HCT116 (cell line): ENCODE data around the gene DRG1. TPM values are rescaled to one million over a fixed set of nuclear protein-coding genes. Genes with fewer than 3 reads are reported as not detected.

Experiments used
- ATAC-seq: fragments of 200-7000 bp; cut with Tn5 transposase; 2 replicates; pipeline ENCODE4 v1.9.1; 2020; ENCODE audit warnings: mild to moderate bottlenecking, moderate library complexity
- BruUV-seq: library from RNA; stranded (reverse); fragments of 400-500 nt; replicated peaks from 2 replicates; lab custom pipeline; 2021; lab: Mats Ljungman, UMichigan
- CTCF ChIA-PET: fragments of 300-600 bp; sonication (Branson Sonifier 250); formaldehyde crosslinking; loops from one replicate; lab custom pipeline; 2021; ENCODE audit warnings: antibody characterized with exemption; lab: Charles Lee
- POLR2A ChIA-PET: fragments of 300-600, 350-600 bp; sonication (Branson Sonifier 250); formaldehyde crosslinking; loops from one replicate; lab custom pipeline; 2021; ENCODE audit warnings: antibody characterized with exemption; lab: Charles Lee
- RAD21 ChIA-PET, 2 experiments: fragments of 300-600 bp; sonication (Branson Sonifier 250); formaldehyde crosslinking; loops; one replicate each; lab custom pipeline; 2023; ENCODE audit warnings: low total read pairs in 2 of 2; ENCODE audit not compliant: uncharacterized antibody in 2 of 2, unreplicated experiment in 2 of 2, low non-redundant PET in 1 of 2; lab: Charles Lee
- DNase-seq: peaks from one replicate; pipeline ENCODE4 v3.0.0-alpha.2; 2010; ENCODE audit warnings: low read depth, low spot score
- H2AFZ ChIP-seq: fragments of 200-600 bp; shearing (Covaris generic), sonication (generic); 2 replicates; pipeline ENCODE4 v1.6.1; 2017; ENCODE audit warnings: low read depth, mixed run types, mixed read lengths, antibody characterized with exemption, low read length; ENCODE audit not compliant: poor library complexity, severe bottlenecking
- H3K27ac ChIP-seq: 2 replicates; pipeline ENCODE4 v1.5.1; 2012; ENCODE audit warnings: low read depth, low read length
- H3K27me3 ChIP-seq: fragments of 200-600 bp; sonication (generic); 2 replicates; pipeline ENCODE4 v1.6.1; 2016; ENCODE audit warnings: mixed run types, low read length, mixed read lengths; ENCODE audit not compliant: insufficient read depth
- H3K36me3 ChIP-seq, 2 experiments: fragments of 200-500 bp in 1 of 2; fragments of 200-600 bp in 1 of 2; sonication (Bioruptor generic) in 1 of 2; sonication (generic) in 1 of 2; 2 replicates each; pipeline versions ENCODE4 v1.5.1 to v1.6.1; 2014 to 2016; ENCODE audit warnings: low read length in 2 of 2, inconsistent platforms in 1 of 2, mixed read lengths in 1 of 2, mixed run types in 1 of 2; ENCODE audit not compliant: insufficient read depth in 2 of 2, control insufficient read depth in 1 of 2
- H3K4me1 ChIP-seq, 2 experiments: fragments of 200-600 bp in 1 of 2; sonication (generic) in 1 of 2; 2 replicates each; pipeline versions ENCODE4 v1.5.1 to v1.6.1; 2012 to 2017; ENCODE audit warnings: low read length in 2 of 2, inconsistent platforms in 1 of 2, mild to moderate bottlenecking in 1 of 2, mixed read lengths in 1 of 2, mixed run types in 1 of 2, moderate library complexity in 1 of 2; ENCODE audit not compliant: insufficient read depth in 2 of 2, control insufficient read depth in 1 of 2
- H3K4me2 ChIP-seq: fragments of 200-600 bp; sonication (generic); 2 replicates; pipeline ENCODE4 v1.6.1; 2017; ENCODE audit warnings: mixed run types, low read length, mixed read lengths
- H3K4me3 ChIP-seq, 2 experiments: fragments of 200-600 bp in 1 of 2; sonication (generic) in 1 of 2; replicated peaks in 1 of 2; 2 replicates each; pipeline ENCODE4 v1.5.1; 2011 to 2016; ENCODE audit warnings: low read length in 2 of 2, control low read depth in 1 of 2, low read depth in 1 of 2, mild to moderate bottlenecking in 1 of 2, mixed read lengths in 1 of 2, mixed run types in 1 of 2
- H3K79me2 ChIP-seq: fragments of 200-600 bp; sonication (generic); 2 replicates; pipeline ENCODE4 v1.6.1; 2017; ENCODE audit warnings: mild to moderate bottlenecking, mixed run types, low read length, moderate library complexity, mixed read lengths; ENCODE audit not compliant: insufficient read depth
- H3K9ac ChIP-seq: fragments of 200-600 bp; sonication (generic); 2 replicates; pipeline ENCODE4 v1.6.1; 2016; ENCODE audit warnings: low read length, mixed read lengths
- H3K9me2 ChIP-seq: fragments of 200-600 bp; sonication (generic), shearing (Covaris generic); 2 replicates; pipeline ENCODE4 v1.6.1; 2017; ENCODE audit warnings: mixed run types, mild to moderate bottlenecking, moderate library complexity; ENCODE audit not compliant: insufficient read depth
- H3K9me3 ChIP-seq, 2 experiments: fragments of 200-500 bp in 1 of 2; fragments of 200-600 bp in 1 of 2; sonication (Bioruptor generic) in 1 of 2; sonication (generic) in 1 of 2; 2 replicates each; pipeline ENCODE4 v1.6.1; 2014 to 2017; ENCODE audit warnings: low read length in 2 of 2, mixed read lengths in 2 of 2, inconsistent platforms in 1 of 2, low read depth in 1 of 2, mild to moderate bottlenecking in 1 of 2, mixed run types in 1 of 2, moderate library complexity in 1 of 2; ENCODE audit not compliant: control insufficient read depth in 1 of 2, insufficient read depth in 1 of 2
- H4K20me1 ChIP-seq: fragments of 200-600 bp; sonication (generic), shearing (Covaris generic); 2 replicates; pipeline ENCODE4 v1.6.1; 2017; ENCODE audit warnings: mixed run types, mild to moderate bottlenecking, moderate library complexity; ENCODE audit not compliant: insufficient read depth
- ATF3 ChIP-seq: IDR thresholded peaks from 2 replicates; pipeline ENCODE4 v1.6.1; 2012
- CBX3 ChIP-seq: IDR thresholded peaks from 2 replicates; pipeline ENCODE4 v1.6.1; 2012; ENCODE audit warnings: low read depth
- CEBPB ChIP-seq: IDR thresholded peaks from 2 replicates; pipeline ENCODE4 v1.6.1; 2012; ENCODE audit warnings: low read depth
- CTCF ChIP-seq, 3 experiments: fragments of 200-600 bp in 1 of 3; sonication (generic) in 1 of 3; IDR thresholded peaks in 2 of 3; conservative IDR thresholded peaks in 1 of 3; 2 replicates each; pipeline ENCODE4 v1.5.1; 2012 to 2017; ENCODE audit warnings: low read depth in 2 of 3, low read length in 2 of 3, antibody characterized with exemption in 1 of 3, borderline replicate concordance in 1 of 3, control low read depth in 1 of 3, mild to moderate bottlenecking in 1 of 3, mixed read lengths in 1 of 3, mixed run types in 1 of 3, moderate library complexity in 1 of 3; ENCODE audit not compliant: insufficient read depth in 1 of 3
- EGR1 ChIP-seq: IDR thresholded peaks from 2 replicates; pipeline ENCODE4 v1.6.1; 2012; ENCODE audit warnings: low read depth
- ELF1 ChIP-seq: IDR thresholded peaks from 2 replicates; pipeline ENCODE4 v1.6.1; 2012; ENCODE audit warnings: low read depth, borderline replicate concordance
- EZH2 ChIP-seq: fragments of 200-600 bp; sonication (generic); IDR thresholded peaks from 2 replicates; pipeline ENCODE4 v1.6.1; 2017; ENCODE audit warnings: antibody characterized with exemption, mixed run types
- JUND ChIP-seq: IDR thresholded peaks from 2 replicates; pipeline ENCODE4 v1.6.1; 2012
- MAX ChIP-seq: IDR thresholded peaks from 2 replicates; pipeline ENCODE4 v1.6.1; 2012
- POLR2A ChIP-seq: IDR thresholded peaks from 2 replicates; pipeline ENCODE4 v1.7.0; 2011; ENCODE audit warnings: borderline replicate concordance; ENCODE audit not compliant: insufficient read depth, insufficient read length; ENCODE audit errors: extremely low read depth
- RAD21 ChIP-seq: IDR thresholded peaks from 2 replicates; pipeline ENCODE4 v1.6.1; 2012; ENCODE audit warnings: low read depth, mild to moderate bottlenecking
- REST ChIP-seq: IDR thresholded peaks from 2 replicates; pipeline ENCODE4 v1.6.1; 2012; ENCODE audit warnings: low read depth
- SIN3A ChIP-seq: IDR thresholded peaks from 2 replicates; pipeline ENCODE4 v1.6.1; 2012; ENCODE audit warnings: low read depth
- SRF ChIP-seq: IDR thresholded peaks from 2 replicates; pipeline ENCODE4 v1.6.1; 2012; ENCODE audit warnings: low read depth
- TCF7L2 ChIP-seq: IDR thresholded peaks from 2 replicates; pipeline ENCODE4 v1.7.0; 2011; ENCODE audit warnings: borderline replicate concordance, inconsistent platforms; ENCODE audit not compliant: insufficient read depth, insufficient read length; ENCODE audit errors: extremely low read depth
- YY1 ChIP-seq: IDR thresholded peaks from 2 replicates; pipeline ENCODE4 v1.6.1; 2011; ENCODE audit warnings: low read length, low read depth, moderate library complexity, mild to moderate bottlenecking; ENCODE audit not compliant: insufficient replicate concordance; ENCODE audit errors: extremely low read depth
- ZBTB33 ChIP-seq: IDR thresholded peaks from 2 replicates; pipeline ENCODE4 v1.6.1; 2011; ENCODE audit warnings: mild to moderate bottlenecking, low read length, moderate library complexity; ENCODE audit not compliant: insufficient replicate concordance; ENCODE audit errors: extremely low read depth
- ZFX ChIP-seq: fragments of 450-650 bp; IDR thresholded peaks from 2 replicates; pipeline ENCODE4 v1.6.1; 2017
- ZNF274 ChIP-seq: fragments of 200-500 bp; sonication (Bioruptor generic); IDR thresholded peaks from 2 replicates; pipeline ENCODE4 v1.6.1; 2014; ENCODE audit warnings: mild to moderate bottlenecking, low read depth, low read length, inconsistent platforms
- intact Hi-C: fragments of 100-400 bp; cut with micrococcal nuclease; formaldehyde crosslinking; loops from 2 replicates; pipeline ENCODE4 v1.10.0; 2022
- total RNA-seq: library from RNA; stranded (reverse); gene quantifications from one replicate; pipeline ENCODE4 v1.2.1, GENCODE V29; 2021; ENCODE audit not compliant: unreplicated experiment

Gene DRG1
- total RNA-seq, 1 experiment from 2014 or later = 68.2 TPM

GRCh38 chr22:31425331-31426050 lies 26.1 kb downstream of the DRG1 start:
- ChIA-PET RAD21 (no interaction called here), CTCF (no interaction called here), POLR2A (no interaction called here)
- DNase-seq = no peak
- no peak for TF ChIP-seq POLR2A
- no peak for TF ChIP-seq YY1
- no peak for TF ChIP-seq JUND
- no peak for TF ChIP-seq ZFX
- no peak for TF ChIP-seq REST
- no peak for TF ChIP-seq ZBTB33
- TF ChIP-seq EGR1 = no peak
- TF ChIP-seq SRF = no peak
- no peak for TF ChIP-seq CTCF (IDR thresholded peaks at IDR 0.05 in 2 of 3, conservative IDR thresholded peaks at IDR 0.05 in 1 of 3; ENCODE audit: borderline replicate concordance in 1 of 3, insufficient read depth in 1 of 3, low read depth in 2 of 3, low read length in 2 of 3)
- TF ChIP-seq ZNF274 = no peak
- no peak for TF ChIP-seq CBX3
- TF ChIP-seq RAD21 = no peak
- TF ChIP-seq SIN3A = no peak
- TF ChIP-seq ATF3 = no peak
- TF ChIP-seq EZH2 = no peak
- TF ChIP-seq TCF7L2 = no peak
- no peak for TF ChIP-seq CEBPB
- no peak for TF ChIP-seq MAX
- TF ChIP-seq ELF1 = no peak
- Histone ChIP-seq H3K27ac (no peak overlapping the region), H2AFZ (no peak overlapping the region), H3K79me2 (peaks cover 29% of the 10 kb centered on the region), H3K4me1 (no peaks in the 10 kb centered on the region), H3K4me2 (no peak overlapping the region), H3K27me3 (no peaks in the 10 kb centered on the region), H4K20me1 (peaks cover 12% of the 10 kb centered on the region; the same call in 1 of the 2 replicates), H3K9me2 (no peaks in the 10 kb centered on the region), H3K36me3 (peaks cover 55 to 65% of the 10 kb centered on the region in 2 experiments), H3K9ac (no peak overlapping the region), H3K9me3 (no peaks in the 10 kb centered on the region), H3K4me3 (no peak overlapping the region)
- BruUV-seq = no TSS peak
- ATAC-seq = no peak
- intact Hi-C loops = no loop called here
